ENCODE measurements around the gene RERE. TPM values are rescaled to one million over a fixed set of nuclear protein-coding genes. Genes with fewer than 3 reads are reported as not detected.
"Not testable (repeated sequence)": the region's sequence is repeated elsewhere in the genome, so short reads cannot be mapped to it uniquely, and the experiment has no call there.

RERE gene
- total RNA-seq, 2 donors from 2014 or later = 144 to 174 TPM

- H3K27ac ChIP-seq = peak overlapping the region; percentile 4 to 16
- peaks cover 9 to 36% of the 10 kb centered on the region in 2 donors for H3K4me1 ChIP-seq (ENCODE audit: control insufficient read depth in 1 of 2, low read depth in 2 of 2)
- H3K9me3 ChIP-seq = no peaks in the 10 kb centered on the region
- no peak for ATAC-seq (ENCODE audit: insufficient number of reproducible peaks, low FRiP score, low read depth)
- no peak for TF ChIP-seq CTCF (IDR thresholded peaks at IDR 0.05)
- H3K36me3 ChIP-seq = no peaks in the 10 kb centered on the region
- H3K27me3 ChIP-seq (replicated peaks; ENCODE audit: insufficient read depth) = no peaks in the 10 kb centered on the region
- no peak overlapping the region for H3K4me3 ChIP-seq
- no peak for DNase-seq (ENCODE audit: low spot score)
Observed at GRCh38 chr1:8456991-8457390, 360.4 kb downstream of the RERE start.

- no peak for TF ChIP-seq CTCF (IDR thresholded peaks at IDR 0.05)
- H3K27ac ChIP-seq = peak overlapping the region; percentile 46 to 64
Observed at GRCh38 chr1:8456308-8456912, 361.0 kb downstream of the RERE start.

GRCh38 chr1:8455700-8456307 lies 361.6 kb downstream of the RERE start:
- peaks cover 9 to 26% of the 10 kb centered on the region in 2 donors for H3K4me1 ChIP-seq (ENCODE audit: control insufficient read depth in 1 of 2, low read depth in 2 of 2)

More at GRCh38 chr1:8456308-8456912, 361.0 kb downstream of the RERE start:
- ATAC-seq (ENCODE audit: insufficient number of reproducible peaks, low FRiP score, low read depth) = no peak
- Histone ChIP-seq H3K4me1 (ENCODE audit: control insufficient read depth in 1 of 2, low read depth in 2 of 2) (peaks cover 9 to 31% of the 10 kb centered on the region in 2 donors), H3K27me3 (replicated peaks; ENCODE audit: insufficient read depth) (no peaks in the 10 kb centered on the region), H3K9me3 (no peaks in the 10 kb centered on the region), H3K36me3 (no peaks in the 10 kb centered on the region), H3K4me3 (no peak overlapping the region)
- DNase-seq (ENCODE audit: low spot score) = no peak

GRCh38 chr1:8450312-8450711 lies 367.1 kb downstream of the RERE start:
- ATAC-seq (ENCODE audit: insufficient number of reproducible peaks, low FRiP score, low read depth) (no peak), DNase-seq (ENCODE audit: low spot score) (no peak)
- Histone ChIP-seq H3K27me3 (replicated peaks; ENCODE audit: insufficient read depth) (no peaks in the 10 kb centered on the region), H3K27ac (no peak overlapping the region), H3K9me3 (no peaks in the 10 kb centered on the region), H3K4me3 (no peak overlapping the region), H3K36me3 (no peaks in the 10 kb centered on the region), H3K4me1 (ENCODE audit: control insufficient read depth in 1 of 2, low read depth in 2 of 2) (peaks cover 0 to 24% of the 10 kb centered on the region in 2 donors)
- TF ChIP-seq CTCF (IDR thresholded peaks at IDR 0.05) = no peak

More at GRCh38 chr1:8455700-8456307, 361.6 kb downstream of the RERE start:
- TF ChIP-seq CTCF (IDR thresholded peaks at IDR 0.05) = no peak
- DNase-seq (ENCODE audit: low spot score) (no peak), ATAC-seq (ENCODE audit: insufficient number of reproducible peaks, low FRiP score, low read depth) (no peak)
- Histone ChIP-seq H3K9me3 (no peaks in the 10 kb centered on the region), H3K27me3 (replicated peaks; ENCODE audit: insufficient read depth) (no peaks in the 10 kb centered on the region), H3K27ac (peak overlapping the region; percentile 46 to 64), H3K36me3 (no peaks in the 10 kb centered on the region), H3K4me3 (no peak overlapping the region)

- H3K36me3 ChIP-seq = no peaks in the 10 kb centered on the region
- H3K4me3 ChIP-seq = peak overlapping the region; percentile 59
- DNase-seq (ENCODE audit: low spot score) (no peak), ATAC-seq (ENCODE audit: insufficient number of reproducible peaks, low FRiP score, low read depth) (no peak)
- H3K4me1 ChIP-seq (ENCODE audit: control insufficient read depth in 1 of 2, low read depth in 2 of 2) = peaks cover 0 to 17% of the 10 kb centered on the region in 2 donors
- H3K27me3 ChIP-seq (replicated peaks; ENCODE audit: insufficient read depth) = no peaks in the 10 kb centered on the region
- peak overlapping the region; percentile 59 to 68 for H3K27ac ChIP-seq
- TF ChIP-seq CTCF (IDR thresholded peaks at IDR 0.05) = no peak
- no peaks in the 10 kb centered on the region for H3K9me3 ChIP-seq
Observed at GRCh38 chr1:8448911-8449661, 368.4 kb downstream of the RERE start.

GRCh38 chr1:8448505-8448904 lies 368.9 kb downstream of the RERE start:
- not testable (repeated sequence) for DNase-seq (ENCODE audit: low spot score); H3K36me3 ChIP-seq; ATAC-seq (ENCODE audit: insufficient number of reproducible peaks, low FRiP score, low read depth); H3K27me3 ChIP-seq (replicated peaks; ENCODE audit: insufficient read depth); H3K9me3 ChIP-seq
- Histone ChIP-seq H3K27ac (peak overlapping the region in 1 of 2 donors; percentile 68), H3K4me3 (peak overlapping the region; percentile 59), H3K4me1 (ENCODE audit: control insufficient read depth in 1 of 2, low read depth in 2 of 2) (peaks cover 0 to 17% of the 10 kb centered on the region in 2 donors)
